IMR-90 (cell line): ENCODE results near the gene SOX2. TPM values are rescaled to one million over a fixed set of nuclear protein-coding genes. Genes with fewer than 3 reads are reported as not detected.

Experiments used
- ATAC-seq: fragments of 200-7000 bp; cut with Tn5 transposase; 2 replicates; pipeline ENCODE4 v1.9.1; 2020; ENCODE audit warnings: low read depth, mild to moderate bottlenecking, moderate library complexity
- BruUV-seq: library from RNA; stranded (reverse); fragments of 400-500 nt; replicated peaks from 2 replicates; lab custom pipeline; 2021; lab: Mats Ljungman, UMichigan
- CTCF ChIA-PET: fragments of 300-600 bp; formaldehyde crosslinking; extraction: SDS; loops from one replicate; lab custom pipeline; 2021; ENCODE audit warnings: antibody characterized with exemption; lab: Yijun Ruan, JAX
- POLR2A ChIA-PET: fragments of 300-600 bp; sonication (Branson Sonifier 250); formaldehyde crosslinking; loops from one replicate; lab custom pipeline; 2022; ENCODE audit warnings: antibody characterized with exemption; ENCODE audit not compliant: unreplicated experiment; lab: Charles Lee
- DNase-seq: peaks from one replicate; pipeline ENCODE4 v3.0.0; 2013
- H2AFZ ChIP-seq: replicated peaks from 2 replicates; pipeline ENCODE3; 2013; ENCODE audit warnings: low read length, mild to moderate bottlenecking; ENCODE audit not compliant: poor library complexity
- H2AK5ac ChIP-seq: 2 replicates; pipeline ENCODE4 v1.6.1; 2013; ENCODE audit warnings: low read depth, low read length, inconsistent platforms
- H2AK9ac ChIP-seq: replicated peaks from 2 replicates; pipeline ENCODE3; 2013; ENCODE audit warnings: mild to moderate bottlenecking, low read depth, low read length, moderate library complexity; ENCODE audit not compliant: poor library complexity
- H2BK120ac ChIP-seq: 2 replicates; pipeline ENCODE4 v1.6.1; 2013; ENCODE audit warnings: low read depth, low read length, inconsistent platforms
- H2BK15ac ChIP-seq: 3 replicates; pipeline ENCODE4 v1.6.1; 2013; ENCODE audit warnings: low read depth, low read length, inconsistent platforms
- H2BK20ac ChIP-seq: 2 replicates; pipeline ENCODE4 v1.6.1; 2013; ENCODE audit warnings: low read depth, mild to moderate bottlenecking, inconsistent platforms, low read length, moderate library complexity
- H2BK5ac ChIP-seq: 2 replicates; pipeline ENCODE4 v1.6.1; 2013; ENCODE audit warnings: mild to moderate bottlenecking, low read depth, low read length, inconsistent platforms; ENCODE audit not compliant: poor library complexity, severe bottlenecking
- H3K14ac ChIP-seq: replicated peaks from 2 replicates; pipeline ENCODE4 v1.6.1; 2013; ENCODE audit warnings: low read depth, low read length, inconsistent platforms
- H3K18ac ChIP-seq: 2 replicates; pipeline ENCODE4 v1.6.1; 2013; ENCODE audit warnings: low read depth, low read length, control low read depth
- H3K23ac ChIP-seq: 2 replicates; pipeline ENCODE4 v1.6.1; 2013; ENCODE audit warnings: low read depth, low read length, inconsistent platforms
- H3K27ac ChIP-seq: 2 replicates; pipeline ENCODE4 v1.5.1; 2013; ENCODE audit warnings: mild to moderate bottlenecking, control low read depth, low read length; ENCODE audit not compliant: insufficient read depth
- H3K27me3 ChIP-seq: 2 replicates; pipeline ENCODE4 v1.6.1; 2013; ENCODE audit warnings: low read length; ENCODE audit not compliant: control insufficient read depth, insufficient read depth
- H3K36me3 ChIP-seq: 2 replicates; pipeline ENCODE4 v1.6.1; 2013; ENCODE audit warnings: low read length, mixed read lengths; ENCODE audit not compliant: control insufficient read depth, insufficient read depth
- H3K4ac ChIP-seq: 2 replicates; pipeline ENCODE4 v1.6.1; 2013; ENCODE audit warnings: low read depth, low read length, inconsistent platforms
- H3K4me1 ChIP-seq: 2 replicates; pipeline ENCODE4 v1.6.1; 2013; ENCODE audit warnings: low read length, mixed read lengths; ENCODE audit not compliant: control insufficient read depth, insufficient read depth
- H3K4me2 ChIP-seq: 2 replicates; pipeline ENCODE4 v1.6.1; 2013; ENCODE audit warnings: low read depth, mild to moderate bottlenecking, control low read depth, low read length, moderate library complexity
- H3K4me3 ChIP-seq: 2 replicates; pipeline ENCODE4 v1.5.1; 2013; ENCODE audit warnings: low read depth, mild to moderate bottlenecking, control low read depth, low read length, moderate library complexity; ENCODE audit not compliant: insufficient read depth
- H3K56ac ChIP-seq: 2 replicates; pipeline ENCODE4 v1.6.1; 2013; ENCODE audit warnings: low read length, inconsistent platforms; ENCODE audit not compliant: insufficient read depth; ENCODE audit errors: extremely low read depth
- H3K79me1 ChIP-seq, 2 experiments: 2 replicates each; pipeline ENCODE4 v1.6.1; 2013; ENCODE audit warnings: low read length in 2 of 2, inconsistent platforms in 1 of 2, low read depth in 1 of 2
- H3K9ac ChIP-seq: 2 replicates; pipeline ENCODE4 v1.6.1; 2013; ENCODE audit warnings: low read depth, low read length, control low read depth
- H3K9me1 ChIP-seq: 2 replicates; pipeline ENCODE4 v1.6.1; 2013; ENCODE audit warnings: low read length, inconsistent platforms; ENCODE audit not compliant: insufficient read depth
- H3K9me3 ChIP-seq: 2 replicates; pipeline ENCODE4 v1.6.1; 2013; ENCODE audit warnings: low read length; ENCODE audit not compliant: control insufficient read depth, insufficient read depth
- H4K20me1 ChIP-seq: 2 replicates; pipeline ENCODE4 v1.6.1; 2013; ENCODE audit warnings: low read length, inconsistent platforms; ENCODE audit not compliant: insufficient read depth
- H4K5ac ChIP-seq: 2 replicates; pipeline ENCODE4 v1.6.1; 2013; ENCODE audit warnings: mild to moderate bottlenecking, low read depth, low read length, control low read depth
- H4K8ac ChIP-seq, 2 experiments: 2 replicates each; pipeline ENCODE4 v1.6.1; 2013; ENCODE audit warnings: low read depth in 2 of 2, low read length in 2 of 2, control low read depth in 1 of 2, inconsistent platforms in 1 of 2
- H4K91ac ChIP-seq: 2 replicates; pipeline ENCODE4 v1.6.1; 2013; ENCODE audit warnings: low read depth, low read length, inconsistent platforms; ENCODE audit not compliant: insufficient read depth
- BHLHE40 ChIP-seq: fragments of 150-350 bp; IDR thresholded peaks from 2 replicates; pipeline ENCODE4 v1.6.1; 2016; ENCODE audit warnings: mild to moderate bottlenecking, low read depth, low read length
- CEBPB ChIP-seq: IDR thresholded peaks from 2 replicates; pipeline ENCODE4 v1.6.1; 2012; ENCODE audit warnings: low read depth, low read length, improper control_type of control experiment
- CHD1 ChIP-seq: IDR thresholded peaks from 2 replicates; pipeline ENCODE4 v1.6.1; 2012; ENCODE audit warnings: low read depth, low read length, improper control_type of control experiment
- FOS ChIP-seq: fragments of 150-350 bp; IDR thresholded peaks from 2 replicates; pipeline ENCODE4 v1.6.1; 2016; ENCODE audit warnings: low read depth, low read length
- MAFK ChIP-seq: IDR thresholded peaks from 2 replicates; pipeline ENCODE4 v1.6.1; 2012; ENCODE audit warnings: low read depth, low read length, improper control_type of control experiment
- MAZ ChIP-seq: IDR thresholded peaks from 2 replicates; pipeline ENCODE4 v1.6.1; 2012; ENCODE audit warnings: low read depth, mild to moderate bottlenecking, low read length, improper control_type of control experiment, moderate library complexity, borderline replicate concordance
- MXI1 ChIP-seq: IDR thresholded peaks from 2 replicates; pipeline ENCODE4 v1.6.1; 2012; ENCODE audit warnings: low read depth, mild to moderate bottlenecking, low read length, moderate library complexity, borderline replicate concordance
- NFE2L2 ChIP-seq: fragments of 150-350 bp; IDR thresholded peaks from 2 replicates; pipeline ENCODE4 v1.6.1; 2016; ENCODE audit warnings: low read depth, mild to moderate bottlenecking, low read length
- POLR2A ChIP-seq: IDR thresholded peaks from 2 replicates; pipeline ENCODE4 v1.6.1; 2012; ENCODE audit warnings: mild to moderate bottlenecking, low read depth, low read length
- RAD21 ChIP-seq: IDR thresholded peaks from 2 replicates; pipeline ENCODE4 v1.6.1; 2012; ENCODE audit warnings: low read length, improper control_type of control experiment
- RCOR1 ChIP-seq: IDR thresholded peaks from 2 replicates; pipeline ENCODE4 v1.6.1; 2012; ENCODE audit warnings: mild to moderate bottlenecking, low read length, improper control_type of control experiment; ENCODE audit not compliant: insufficient replicate concordance
- RFX5 ChIP-seq: IDR thresholded peaks from 2 replicates; pipeline ENCODE4 v1.8.0; 2012; ENCODE audit warnings: low read depth, mild to moderate bottlenecking, low read length, moderate library complexity
- SMC3 ChIP-seq: fragments of 150-350 bp; IDR thresholded peaks from 2 replicates; pipeline ENCODE4 v1.6.1; 2016; ENCODE audit warnings: low read depth, mild to moderate bottlenecking, antibody characterized with exemption, low read length, moderate library complexity
- WGBS, 2 experiments: methylation state at CpG; one replicate each; pipeline versions ENCODE4 v1.1.5 to v1.1.7; 2013; ENCODE audit warnings: missing lambda C conversion rate in 2 of 2; ENCODE audit not compliant: insufficient read length in 1 of 2; ENCODE audit errors: extremely low coverage in 2 of 2; 5-methylcytosine and 5-hydroxymethylcytosine counted together
- dilution Hi-C: fragments of 300-500 bp; cut with HindIII; formaldehyde crosslinking; loops from one replicate; pipeline ENCODE4 v1.14.3; 2018; ENCODE audit warnings: low sequenced_read_pairs; ENCODE audit not compliant: unreplicated experiment
- in situ Hi-C: fragments of 300-500 bp; cut with MboI; formaldehyde crosslinking; loops from 3 replicates; pipeline ENCODE4 v1.14.3; 2019; ENCODE audit warnings: low sequenced_read_pairs, inconsistent platforms, mixed read lengths
- intact Hi-C: fragments of 100-400 bp; cut with micrococcal nuclease; formaldehyde crosslinking; loops from 2 replicates; pipeline ENCODE4 v1.10.0; 2022
- polyA plus RNA-seq, 3 experiments: library from polyadenylated mRNA; depleted of rRNA; stranded (reverse); fragments of >200 nt; gene quantifications; 2 replicates each; pipeline ENCODE4 v1.2.3, GENCODE V29; 2012; ENCODE audit warnings: low replicate concordance in 1 of 3
- total RNA-seq: library from RNA; depleted of rRNA; stranded (reverse); fragments of >200 nt; gene quantifications from 2 replicates; pipeline ENCODE4 v1.2.3, GENCODE V29; 2012
- TF ChIP-seq, protein P1 (sequence below): fragments of 150-350 bp; IDR thresholded peaks from 2 replicates; pipeline ENCODE4 v1.6.1; 2017; ENCODE audit warnings: mild to moderate bottlenecking, antibody characterized with exemption, low read length, low read depth
- TF ChIP-seq, protein P2 (sequence below): conservative IDR thresholded peaks from 2 replicates; pipeline ENCODE4 v1.5.1; 2012; ENCODE audit warnings: mild to moderate bottlenecking, low read depth, low read length, improper control_type of control experiment
- TF ChIP-seq, protein P3 (sequence below): fragments of 150-350 bp; IDR thresholded peaks from 2 replicates; pipeline ENCODE4 v1.6.1; 2016; ENCODE audit warnings: low read depth, mild to moderate bottlenecking, low read length, moderate library complexity, borderline replicate concordance

SOX2 gene
- total and polyA plus RNA-seq, 2 of the 4 experiments (the other 2 are of a cell fraction) = not detected

DNA sequence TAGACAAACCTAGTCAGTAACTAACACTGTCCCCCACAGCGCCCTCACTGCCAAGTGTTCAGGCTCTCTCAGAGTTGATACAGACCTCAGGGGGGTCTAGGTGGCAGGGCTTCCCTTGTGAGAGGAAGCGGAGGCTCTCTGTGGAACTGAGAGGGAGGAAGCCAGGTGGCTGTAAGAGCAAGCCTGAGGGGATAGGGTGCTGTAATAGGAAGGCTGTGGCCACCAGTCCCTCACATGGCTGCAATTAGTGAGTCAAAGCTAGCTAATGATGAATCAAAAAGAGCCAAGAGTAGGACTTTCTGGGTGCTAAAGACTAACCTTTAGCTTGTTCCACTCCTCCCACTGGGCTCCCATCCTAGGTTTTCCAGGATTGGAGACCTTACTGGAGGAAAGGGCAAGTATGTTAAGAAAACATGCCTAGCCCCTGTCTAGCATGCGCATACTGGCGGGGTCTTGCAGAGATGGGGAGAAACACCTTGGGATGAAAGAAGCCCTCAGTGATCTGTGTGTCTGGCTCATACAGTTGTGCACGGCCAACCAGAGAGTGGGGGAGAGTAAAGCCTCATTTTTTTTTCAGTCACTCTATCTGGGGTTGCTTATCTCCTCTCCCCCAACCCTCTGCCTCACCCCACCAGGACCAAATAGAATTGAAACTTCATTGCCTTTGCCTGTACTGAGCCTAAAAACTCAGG, 13.3 kb upstream of the SOX2 start:
- Histone ChIP-seq H3K27ac (no peak overlapping the region), H3K27me3 (peaks cover 30% of the 10 kb centered on the region), H2BK20ac (no peak overlapping the region), H3K23ac (no peak overlapping the region), H2AFZ (no peak overlapping the region), H3K79me1 (no peaks in the 10 kb centered on the region), H4K20me1 (no peaks in the 10 kb centered on the region), H3K4me3 (no peak overlapping the region), H3K4me2 (no peak overlapping the region), H4K5ac (no peak overlapping the region), H3K9me3 (no peaks in the 10 kb centered on the region; the same call in 1 of the 2 replicates), H3K56ac (no peak overlapping the region), H2AK9ac (no peak overlapping the region), H3K4me1 (no peaks in the 10 kb centered on the region), H3K9ac (no peak overlapping the region), H4K91ac (no peak overlapping the region), H3K14ac (no peak overlapping the region), H2AK5ac (no peak overlapping the region), H2BK5ac (no peak overlapping the region), H3K4ac (no peak overlapping the region), H3K36me3 (no peaks in the 10 kb centered on the region), H2BK15ac (no peak overlapping the region), H4K8ac (no peak overlapping the region), H3K18ac (no peak overlapping the region), H3K9me1 (no peaks in the 10 kb centered on the region), H2BK120ac (no peak overlapping the region)
- ChIA-PET CTCF (no interaction called here), POLR2A (no interaction called here)
- no peak for TF ChIP-seq FOS
- no peak for TF ChIP-seq POLR2A
- TF ChIP-seq SMC3 = no peak
- no peak for TF ChIP-seq MAFK
- TF ChIP-seq MAZ = no peak
- TF ChIP-seq, protein P1, sequence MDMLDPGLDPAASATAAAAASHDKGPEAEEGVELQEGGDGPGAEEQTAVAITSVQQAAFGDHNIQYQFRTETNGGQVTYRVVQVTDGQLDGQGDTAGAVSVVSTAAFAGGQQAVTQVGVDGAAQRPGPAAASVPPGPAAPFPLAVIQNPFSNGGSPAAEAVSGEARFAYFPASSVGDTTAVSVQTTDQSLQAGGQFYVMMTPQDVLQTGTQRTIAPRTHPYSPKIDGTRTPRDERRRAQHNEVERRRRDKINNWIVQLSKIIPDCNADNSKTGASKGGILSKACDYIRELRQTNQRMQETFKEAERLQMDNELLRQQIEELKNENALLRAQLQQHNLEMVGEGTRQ = no peak
- no peak for TF ChIP-seq MXI1
- no peak for TF ChIP-seq CEBPB
- TF ChIP-seq RFX5 = no peak
- TF ChIP-seq RCOR1 = no peak
- TF ChIP-seq, protein P2, sequence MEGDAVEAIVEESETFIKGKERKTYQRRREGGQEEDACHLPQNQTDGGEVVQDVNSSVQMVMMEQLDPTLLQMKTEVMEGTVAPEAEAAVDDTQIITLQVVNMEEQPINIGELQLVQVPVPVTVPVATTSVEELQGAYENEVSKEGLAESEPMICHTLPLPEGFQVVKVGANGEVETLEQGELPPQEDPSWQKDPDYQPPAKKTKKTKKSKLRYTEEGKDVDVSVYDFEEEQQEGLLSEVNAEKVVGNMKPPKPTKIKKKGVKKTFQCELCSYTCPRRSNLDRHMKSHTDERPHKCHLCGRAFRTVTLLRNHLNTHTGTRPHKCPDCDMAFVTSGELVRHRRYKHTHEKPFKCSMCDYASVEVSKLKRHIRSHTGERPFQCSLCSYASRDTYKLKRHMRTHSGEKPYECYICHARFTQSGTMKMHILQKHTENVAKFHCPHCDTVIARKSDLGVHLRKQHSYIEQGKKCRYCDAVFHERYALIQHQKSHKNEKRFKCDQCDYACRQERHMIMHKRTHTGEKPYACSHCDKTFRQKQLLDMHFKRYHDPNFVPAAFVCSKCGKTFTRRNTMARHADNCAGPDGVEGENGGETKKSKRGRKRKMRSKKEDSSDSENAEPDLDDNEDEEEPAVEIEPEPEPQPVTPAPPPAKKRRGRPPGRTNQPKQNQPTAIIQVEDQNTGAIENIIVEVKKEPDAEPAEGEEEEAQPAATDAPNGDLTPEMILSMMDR = no peak
- TF ChIP-seq CHD1 = no peak
- TF ChIP-seq NFE2L2 = no peak
- TF ChIP-seq, protein P3, sequence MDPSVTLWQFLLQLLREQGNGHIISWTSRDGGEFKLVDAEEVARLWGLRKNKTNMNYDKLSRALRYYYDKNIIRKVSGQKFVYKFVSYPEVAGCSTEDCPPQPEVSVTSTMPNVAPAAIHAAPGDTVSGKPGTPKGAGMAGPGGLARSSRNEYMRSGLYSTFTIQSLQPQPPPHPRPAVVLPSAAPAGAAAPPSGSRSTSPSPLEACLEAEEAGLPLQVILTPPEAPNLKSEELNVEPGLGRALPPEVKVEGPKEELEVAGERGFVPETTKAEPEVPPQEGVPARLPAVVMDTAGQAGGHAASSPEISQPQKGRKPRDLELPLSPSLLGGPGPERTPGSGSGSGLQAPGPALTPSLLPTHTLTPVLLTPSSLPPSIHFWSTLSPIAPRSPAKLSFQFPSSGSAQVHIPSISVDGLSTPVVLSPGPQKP = no peak
- no peak for TF ChIP-seq RAD21
- TF ChIP-seq BHLHE40 = no peak
- in situ Hi-C loops (loop anchor here (25.0 kb wide), 1 partner anchor 486 kb away; no protein-coding TSS in a partner anchor), dilution Hi-C loops (no loop called here), intact Hi-C loops (no loop called here)
- DNase-seq (no peak), ATAC-seq (no peak)
- WGBS, 2 experiments = 60% methylated on average over 2 of the region's 5 CpGs; no CpG with 5 or more reads in 1 of the 2 experiments
- BruUV-seq = no TSS peak
